ENCODE results near the gene CSMD2.

CSMD2 gene

GRCh38 chr1:33508151-33508550 lies 656.9 kb downstream of the CSMD2 start:
- ATAC-seq = no peak
- no peak for TF ChIP-seq ZNF565 (CRISPR knock-in tag; conservative IDR thresholded peaks at IDR 0.05; ENCODE audit: low read depth)
- no peak for TF ChIP-seq TOX (CRISPR knock-in tag; IDR thresholded peaks at IDR 0.05; ENCODE audit: borderline replicate concordance)
- no peak for TF ChIP-seq POU6F1 (CRISPR knock-in tag; IDR thresholded peaks at IDR 0.05; ENCODE audit: borderline replicate concordance, low read depth)
- no peak for TF ChIP-seq GLIS3 (CRISPR knock-in tag; IDR thresholded peaks at IDR 0.05)
- no peak for TF ChIP-seq OSR1 (CRISPR knock-in tag; IDR thresholded peaks at IDR 0.05)
- TF ChIP-seq ISL1 (CRISPR knock-in tag; IDR thresholded peaks at IDR 0.05) = no peak
- TF ChIP-seq ESRRG (CRISPR knock-in tag; IDR thresholded peaks at IDR 0.05) = no peak
- no peak for TF ChIP-seq ZFP3 (CRISPR knock-in tag; IDR thresholded peaks at IDR 0.05)
- no peak for TF ChIP-seq BACH2 (CRISPR knock-in tag; IDR thresholded peaks at IDR 0.05; ENCODE audit: borderline replicate concordance)
- TF ChIP-seq CSDC2 (CRISPR knock-in tag; IDR thresholded peaks at IDR 0.05) = no peak
- TF ChIP-seq, protein P1, sequence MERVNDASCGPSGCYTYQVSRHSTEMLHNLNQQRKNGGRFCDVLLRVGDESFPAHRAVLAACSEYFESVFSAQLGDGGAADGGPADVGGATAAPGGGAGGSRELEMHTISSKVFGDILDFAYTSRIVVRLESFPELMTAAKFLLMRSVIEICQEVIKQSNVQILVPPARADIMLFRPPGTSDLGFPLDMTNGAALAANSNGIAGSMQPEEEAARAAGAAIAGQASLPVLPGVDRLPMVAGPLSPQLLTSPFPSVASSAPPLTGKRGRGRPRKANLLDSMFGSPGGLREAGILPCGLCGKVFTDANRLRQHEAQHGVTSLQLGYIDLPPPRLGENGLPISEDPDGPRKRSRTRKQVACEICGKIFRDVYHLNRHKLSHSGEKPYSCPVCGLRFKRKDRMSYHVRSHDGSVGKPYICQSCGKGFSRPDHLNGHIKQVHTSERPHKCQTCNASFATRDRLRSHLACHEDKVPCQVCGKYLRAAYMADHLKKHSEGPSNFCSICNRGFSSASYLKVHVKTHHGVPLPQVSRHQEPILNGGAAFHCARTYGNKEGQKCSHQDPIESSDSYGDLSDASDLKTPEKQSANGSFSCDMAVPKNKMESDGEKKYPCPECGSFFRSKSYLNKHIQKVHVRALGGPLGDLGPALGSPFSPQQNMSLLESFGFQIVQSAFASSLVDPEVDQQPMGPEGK (CRISPR knock-in tag; IDR thresholded peaks at IDR 0.05; ENCODE audit: borderline replicate concordance) = no peak
- TF ChIP-seq ARNTL (CRISPR knock-in tag; IDR thresholded peaks at IDR 0.05; ENCODE audit: borderline replicate concordance, low read depth) = no peak
- no peak for TF ChIP-seq ZNF70 (CRISPR knock-in tag; IDR thresholded peaks at IDR 0.05)
- TF ChIP-seq RARB (CRISPR knock-in tag; IDR thresholded peaks at IDR 0.05) = no peak
- no peak for TF ChIP-seq ZNF8 (CRISPR knock-in tag; IDR thresholded peaks at IDR 0.05)
- TF ChIP-seq SNAI2 (CRISPR knock-in tag; IDR thresholded peaks at IDR 0.05) = no peak
- TF ChIP-seq PPARA (CRISPR knock-in tag; IDR thresholded peaks at IDR 0.05; ENCODE audit: borderline replicate concordance) = no peak

DNA sequence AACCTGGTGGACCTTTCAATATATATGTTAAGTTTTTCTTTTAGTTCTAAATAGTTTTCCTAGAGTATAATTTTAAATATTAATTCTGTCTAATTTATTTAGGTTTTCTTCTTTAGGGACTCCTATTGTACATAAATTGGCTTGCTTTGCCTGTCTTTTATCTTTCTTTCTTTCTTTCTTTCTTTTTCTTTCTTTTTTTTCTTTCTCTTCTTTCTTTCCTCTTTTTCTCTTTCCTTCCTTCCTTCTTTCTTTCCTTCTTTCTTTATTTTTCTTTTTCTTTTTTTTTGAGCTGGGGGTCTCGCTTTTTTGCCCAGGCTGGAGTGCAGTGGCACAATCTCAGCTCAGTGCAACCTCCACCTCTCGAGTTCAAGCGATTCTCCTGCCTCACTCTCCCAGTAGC lies 657.4 kb downstream of the CSMD2 start:
- TF ChIP-seq RARB (CRISPR knock-in tag; IDR thresholded peaks at IDR 0.05) = no peak
- TF ChIP-seq POU6F1 (CRISPR knock-in tag; IDR thresholded peaks at IDR 0.05; ENCODE audit: borderline replicate concordance, low read depth) = no peak
- no peak for TF ChIP-seq ZNF565 (CRISPR knock-in tag; conservative IDR thresholded peaks at IDR 0.05; ENCODE audit: low read depth)
- TF ChIP-seq, protein P2, sequence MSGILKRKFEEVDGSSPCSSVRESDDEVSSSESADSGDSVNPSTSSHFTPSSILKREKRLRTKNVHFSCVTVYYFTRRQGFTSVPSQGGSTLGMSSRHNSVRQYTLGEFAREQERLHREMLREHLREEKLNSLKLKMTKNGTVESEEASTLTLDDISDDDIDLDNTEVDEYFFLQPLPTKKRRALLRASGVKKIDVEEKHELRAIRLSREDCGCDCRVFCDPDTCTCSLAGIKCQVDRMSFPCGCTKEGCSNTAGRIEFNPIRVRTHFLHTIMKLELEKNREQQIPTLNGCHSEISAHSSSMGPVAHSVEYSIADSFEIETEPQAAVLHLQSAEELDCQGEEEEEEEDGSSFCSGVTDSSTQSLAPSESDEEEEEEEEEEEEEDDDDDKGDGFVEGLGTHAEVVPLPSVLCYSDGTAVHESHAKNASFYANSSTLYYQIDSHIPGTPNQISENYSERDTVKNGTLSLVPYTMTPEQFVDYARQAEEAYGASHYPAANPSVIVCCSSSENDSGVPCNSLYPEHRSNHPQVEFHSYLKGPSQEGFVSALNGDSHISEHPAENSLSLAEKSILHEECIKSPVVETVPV (CRISPR knock-in tag; IDR thresholded peaks at IDR 0.05) = no peak
- TF ChIP-seq, protein P1 (CRISPR knock-in tag; IDR thresholded peaks at IDR 0.05; ENCODE audit: borderline replicate concordance) = no peak
- ATAC-seq = no peak

GRCh38 chr1:33503506-33503905 lies 661.5 kb downstream of the CSMD2 start:
- no peak for ATAC-seq
- TF ChIP-seq POU6F1 (CRISPR knock-in tag; IDR thresholded peaks at IDR 0.05; ENCODE audit: borderline replicate concordance, low read depth) (no peak), PPARA (CRISPR knock-in tag; IDR thresholded peaks at IDR 0.05; ENCODE audit: borderline replicate concordance) (no peak), ESRRG (CRISPR knock-in tag; IDR thresholded peaks at IDR 0.05) (no peak), ZFP3 (CRISPR knock-in tag; IDR thresholded peaks at IDR 0.05) (no peak), TSHZ2 (CRISPR knock-in tag; IDR thresholded peaks at IDR 0.05) (no peak), ISL1 (CRISPR knock-in tag; IDR thresholded peaks at IDR 0.05) (no peak), GLIS3 (CRISPR knock-in tag; IDR thresholded peaks at IDR 0.05) (no peak), ARNTL (CRISPR knock-in tag; IDR thresholded peaks at IDR 0.05; ENCODE audit: borderline replicate concordance, low read depth) (no peak)
- TF ChIP-seq, protein P1 (CRISPR knock-in tag; IDR thresholded peaks at IDR 0.05; ENCODE audit: borderline replicate concordance) = no peak
- TF ChIP-seq, protein P2 (CRISPR knock-in tag; IDR thresholded peaks at IDR 0.05) = no peak

Measured in SK-N-SH treated with all-trans-retinoic acid at 6 μM for 48 hours (cell line).